Measurements from ENCODE around the gene CSNK2A3. TPM values are rescaled to one million over a fixed set of nuclear protein-coding genes. Genes with fewer than 3 reads are reported as not detected.

The CSNK2A3 gene
- total and polyA plus RNA-seq, 10 donors = 0.10 to 3.9 (median 1.4) TPM

DNA sequence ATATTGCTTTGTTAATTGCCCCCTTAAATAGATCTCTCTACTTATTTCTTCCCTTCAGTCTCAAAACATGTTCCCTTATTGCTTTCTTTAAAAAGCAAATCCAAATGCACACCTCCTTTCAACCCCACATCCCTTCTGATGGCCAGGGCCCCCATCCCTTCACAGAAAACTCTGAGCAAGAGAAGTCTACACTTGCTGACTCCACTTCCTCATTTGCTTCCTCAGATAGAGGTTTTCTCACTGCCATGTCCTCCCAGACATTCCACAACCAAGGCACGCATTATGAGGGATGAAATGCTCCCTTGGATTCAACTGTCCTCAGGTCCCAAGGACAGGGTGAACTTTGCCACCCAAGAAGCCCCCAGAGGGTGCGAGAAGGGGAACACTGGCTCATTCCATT lies 43.1 kb downstream of the CSNK2A3 start:
- no peaks in the 10 kb centered on the region for H3K36me3 ChIP-seq
- intact Hi-C loops (cut with DNase I; ENCODE audit: low total_unique reads) = no loop called here
- peaks cover 0 to 18% (median 0%) of the 10 kb centered on the region in 6 donors for H3K4me1 ChIP-seq
- no peaks in the 10 kb centered on the region for H3K9me3 ChIP-seq
- no peak overlapping the region for H3K4me3 ChIP-seq
- no peaks in the 10 kb centered on the region for H3K27me3 ChIP-seq (replicated peaks in 1 of 7)
- H3K27ac ChIP-seq = no peak overlapping the region
- 86 to 96% (median 93%) methylated on average over 2 of the region's 2 CpGs for WGBS, 5 donors
- no peak for TF ChIP-seq POLR2A (IDR thresholded peaks at IDR 0.05)
- TF ChIP-seq, protein P1, sequence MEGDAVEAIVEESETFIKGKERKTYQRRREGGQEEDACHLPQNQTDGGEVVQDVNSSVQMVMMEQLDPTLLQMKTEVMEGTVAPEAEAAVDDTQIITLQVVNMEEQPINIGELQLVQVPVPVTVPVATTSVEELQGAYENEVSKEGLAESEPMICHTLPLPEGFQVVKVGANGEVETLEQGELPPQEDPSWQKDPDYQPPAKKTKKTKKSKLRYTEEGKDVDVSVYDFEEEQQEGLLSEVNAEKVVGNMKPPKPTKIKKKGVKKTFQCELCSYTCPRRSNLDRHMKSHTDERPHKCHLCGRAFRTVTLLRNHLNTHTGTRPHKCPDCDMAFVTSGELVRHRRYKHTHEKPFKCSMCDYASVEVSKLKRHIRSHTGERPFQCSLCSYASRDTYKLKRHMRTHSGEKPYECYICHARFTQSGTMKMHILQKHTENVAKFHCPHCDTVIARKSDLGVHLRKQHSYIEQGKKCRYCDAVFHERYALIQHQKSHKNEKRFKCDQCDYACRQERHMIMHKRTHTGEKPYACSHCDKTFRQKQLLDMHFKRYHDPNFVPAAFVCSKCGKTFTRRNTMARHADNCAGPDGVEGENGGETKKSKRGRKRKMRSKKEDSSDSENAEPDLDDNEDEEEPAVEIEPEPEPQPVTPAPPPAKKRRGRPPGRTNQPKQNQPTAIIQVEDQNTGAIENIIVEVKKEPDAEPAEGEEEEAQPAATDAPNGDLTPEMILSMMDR (IDR thresholded peaks at IDR 0.05 in 8 of 11, conservative IDR thresholded peaks at IDR 0.05 in 3 of 11) = no peak
- no peak for TF ChIP-seq POLR2AphosphoS5 (IDR thresholded peaks at IDR 0.05)
- DNase-seq = no peak

DNA sequence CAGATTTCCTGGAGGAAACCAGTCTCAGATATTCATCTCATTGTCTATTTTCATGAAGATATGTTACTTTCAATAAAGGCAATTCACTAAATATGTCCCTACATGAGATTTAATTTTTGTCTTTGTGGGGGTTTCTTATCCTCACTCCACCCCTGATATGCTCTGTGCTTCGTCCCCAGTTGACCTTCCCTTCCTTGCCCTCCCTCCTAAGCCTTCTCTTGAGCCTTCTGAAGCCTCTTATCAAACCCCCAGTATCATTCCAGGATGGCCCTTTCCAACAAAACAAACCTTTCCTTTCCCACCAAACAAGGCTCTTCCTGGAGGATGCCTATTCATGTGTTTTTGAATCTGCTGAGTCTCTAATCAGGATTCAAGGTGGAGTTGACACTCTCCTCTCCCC lies 44.8 kb downstream of the CSNK2A3 start:
- Histone ChIP-seq H3K27ac (no peak overlapping the region), H3K36me3 (no peaks in the 10 kb centered on the region)

DNA sequence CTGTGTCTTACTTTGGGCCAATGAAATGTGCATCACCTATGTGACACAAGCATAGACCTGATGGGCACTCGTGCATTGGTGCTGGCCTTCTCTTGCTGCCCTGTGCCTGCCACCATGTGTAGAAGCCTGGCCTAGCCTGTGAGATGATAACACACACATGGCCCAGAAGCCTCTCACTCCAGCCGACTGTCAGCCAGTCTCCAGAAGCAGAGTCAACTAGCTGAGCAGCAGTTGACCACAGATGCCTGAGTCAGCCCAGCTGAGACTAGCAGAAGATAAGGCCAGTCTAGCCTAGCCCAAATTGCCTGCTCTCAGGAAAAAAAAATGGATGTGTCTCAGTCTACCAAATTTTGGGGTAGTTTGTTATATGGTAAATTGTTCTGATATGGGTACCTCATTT lies 46.2 kb downstream of the CSNK2A3 start:
- TF ChIP-seq POLR2A (IDR thresholded peaks at IDR 0.05) = no peak
- no peak for TF ChIP-seq POLR2AphosphoS5 (IDR thresholded peaks at IDR 0.05)
- TF ChIP-seq, protein P1 (IDR thresholded peaks at IDR 0.05 in 8 of 11, conservative IDR thresholded peaks at IDR 0.05 in 3 of 11) = no peak
- Histone ChIP-seq H3K27ac (no peak overlapping the region), H3K27me3 (replicated peaks in 1 of 7) (no peaks in the 10 kb centered on the region), H3K36me3 (no peaks in the 10 kb centered on the region), H3K4me1 (peaks cover 0 to 6% (median 0%) of the 10 kb centered on the region in 6 donors), H3K9me3 (no peaks in the 10 kb centered on the region), H3K4me3 (no peak overlapping the region)
- no peak for DNase-seq
- WGBS, 5 donors = 73 to 94% (median 90%) methylated on average over 1 to 2 of the region's 2 CpGs
- intact Hi-C loops (cut with DNase I; ENCODE audit: low total_unique reads) = no loop called here

More for the DNA sequence above, 44.8 kb downstream of the CSNK2A3 start:
- intact Hi-C loops (cut with DNase I; ENCODE audit: low total_unique reads) = no loop called here
- Histone ChIP-seq H3K9me3 (no peaks in the 10 kb centered on the region), H3K27me3 (replicated peaks in 1 of 7) (no peaks in the 10 kb centered on the region), H3K4me1 (peaks cover 0 to 7% (median 0%) of the 10 kb centered on the region in 6 donors), H3K4me3 (no peak overlapping the region)
- no peak for DNase-seq
- no peak for TF ChIP-seq POLR2AphosphoS5 (IDR thresholded peaks at IDR 0.05)
- no peak for TF ChIP-seq POLR2A (IDR thresholded peaks at IDR 0.05)
- TF ChIP-seq, protein P1 (IDR thresholded peaks at IDR 0.05 in 8 of 11, conservative IDR thresholded peaks at IDR 0.05 in 3 of 11) = no peak
- WGBS, 5 donors = 59 to 76% (median 67%) methylated on average over 1 of the region's 1 CpG

DNA sequence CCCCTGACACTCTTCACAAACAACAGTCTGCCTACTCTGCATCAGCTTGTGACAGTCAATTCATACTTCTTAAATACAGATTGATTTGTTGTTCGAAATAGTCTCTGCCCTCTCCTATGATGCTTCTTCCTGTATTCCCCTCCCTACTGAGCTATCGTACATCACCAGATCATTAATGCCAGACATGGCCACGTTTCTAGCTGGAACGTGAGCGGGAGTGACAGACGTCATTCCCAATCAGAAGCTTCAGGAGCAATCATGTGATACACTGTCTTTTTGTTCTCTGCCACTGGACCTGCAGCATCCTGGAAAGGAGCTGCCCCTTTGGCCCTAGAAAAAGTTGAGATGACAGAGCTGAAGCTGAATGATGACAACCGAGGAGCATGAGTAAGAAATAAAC lies 48.5 kb downstream of the CSNK2A3 start:
- Histone ChIP-seq H3K4me1 (no peaks in the 10 kb centered on the region), H3K4me3 (no peak overlapping the region), H3K27ac (no peak overlapping the region), H3K27me3 (replicated peaks in 1 of 7) (no peaks in the 10 kb centered on the region), H3K9me3 (no peaks in the 10 kb centered on the region), H3K36me3 (no peaks in the 10 kb centered on the region)
- WGBS, 5 donors = 80 to 86% (median 83%) methylated on average over 7 of the region's 7 CpGs
- no peak for TF ChIP-seq POLR2AphosphoS5 (IDR thresholded peaks at IDR 0.05)
- TF ChIP-seq, protein P1 (IDR thresholded peaks at IDR 0.05 in 8 of 11, conservative IDR thresholded peaks at IDR 0.05 in 3 of 11) = no peak
- TF ChIP-seq POLR2A (IDR thresholded peaks at IDR 0.05) = no peak
- intact Hi-C loops (cut with DNase I; ENCODE audit: low total_unique reads) = no loop called here
- DNase-seq = no peak

Data from spleen (tissue), 11 donors.